ENCODE data around the gene CDK15. TPM values are rescaled to one million over a fixed set of nuclear protein-coding genes. Genes with fewer than 3 reads are reported as not detected.
A peak's percentile ranks its signal among the peaks of the same experiment; 100 is the strongest.

CDK15 gene
- total RNA-seq, 1 donor from 2014 or later: 1.8 TPM

DNA sequence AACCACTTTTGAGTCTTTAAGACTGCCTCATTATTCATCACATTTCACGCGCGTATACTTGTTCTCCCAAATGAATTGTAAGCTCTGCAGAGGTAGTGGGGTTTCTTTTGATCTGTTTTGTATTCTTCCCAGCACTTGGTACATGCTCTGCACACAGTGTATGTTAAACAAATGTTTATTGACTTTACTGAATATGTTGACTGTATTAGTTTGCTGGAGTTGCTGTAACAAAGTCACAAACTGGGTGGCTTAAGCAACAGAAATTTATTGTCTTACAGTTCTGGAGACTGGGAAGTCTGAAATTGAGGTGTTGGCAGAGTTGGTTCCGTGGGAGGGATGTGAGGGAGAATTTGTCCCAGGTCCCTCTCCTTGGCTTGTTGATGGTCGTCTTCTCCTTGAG, 65.1 kb downstream of the CDK15 start:
- Mint-ChIP-seq H3K9me3 (no peaks in the 10 kb centered on the region), H3K4me1 (ENCODE audit: unreplicated experiment) (peaks cover 24% of the 10 kb centered on the region), H3K4me3 (no peak overlapping the region), H3K27me3 (no peaks in the 10 kb centered on the region), H3K36me3 (no peaks in the 10 kb centered on the region), H3K27ac (no peak overlapping the region)
- TF ChIP-seq, protein P1, sequence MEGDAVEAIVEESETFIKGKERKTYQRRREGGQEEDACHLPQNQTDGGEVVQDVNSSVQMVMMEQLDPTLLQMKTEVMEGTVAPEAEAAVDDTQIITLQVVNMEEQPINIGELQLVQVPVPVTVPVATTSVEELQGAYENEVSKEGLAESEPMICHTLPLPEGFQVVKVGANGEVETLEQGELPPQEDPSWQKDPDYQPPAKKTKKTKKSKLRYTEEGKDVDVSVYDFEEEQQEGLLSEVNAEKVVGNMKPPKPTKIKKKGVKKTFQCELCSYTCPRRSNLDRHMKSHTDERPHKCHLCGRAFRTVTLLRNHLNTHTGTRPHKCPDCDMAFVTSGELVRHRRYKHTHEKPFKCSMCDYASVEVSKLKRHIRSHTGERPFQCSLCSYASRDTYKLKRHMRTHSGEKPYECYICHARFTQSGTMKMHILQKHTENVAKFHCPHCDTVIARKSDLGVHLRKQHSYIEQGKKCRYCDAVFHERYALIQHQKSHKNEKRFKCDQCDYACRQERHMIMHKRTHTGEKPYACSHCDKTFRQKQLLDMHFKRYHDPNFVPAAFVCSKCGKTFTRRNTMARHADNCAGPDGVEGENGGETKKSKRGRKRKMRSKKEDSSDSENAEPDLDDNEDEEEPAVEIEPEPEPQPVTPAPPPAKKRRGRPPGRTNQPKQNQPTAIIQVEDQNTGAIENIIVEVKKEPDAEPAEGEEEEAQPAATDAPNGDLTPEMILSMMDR (conservative IDR thresholded peaks at IDR 0.05): no peak
- no peak for DNase-seq (ENCODE audit: extremely low spot score, unreplicated experiment)

DNA sequence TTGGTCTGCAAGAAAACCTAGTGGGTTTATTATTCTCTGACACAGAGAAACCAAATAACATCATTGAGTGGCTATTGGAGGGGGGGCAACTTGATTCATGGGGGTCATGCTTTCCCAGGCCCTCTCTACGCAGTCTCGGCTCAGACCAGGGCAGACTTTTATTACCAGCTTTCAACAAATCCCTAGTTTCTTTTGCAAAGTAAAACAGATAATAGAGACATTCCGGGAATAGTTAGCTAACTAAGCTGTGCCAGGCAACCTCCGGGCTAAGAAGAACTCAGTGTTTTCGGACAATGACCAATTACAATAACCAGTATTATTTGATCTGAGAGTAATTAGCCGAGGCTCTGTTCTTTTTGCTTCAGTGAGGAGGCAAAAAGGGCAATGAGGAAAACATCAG, 66.3 kb downstream of the CDK15 start:
- TF ChIP-seq, protein P1 (conservative IDR thresholded peaks at IDR 0.05): no peak
- H3K4me1 Mint-ChIP-seq (ENCODE audit: unreplicated experiment): peaks cover 23% of the 10 kb centered on the region
- H3K9me3 Mint-ChIP-seq: no peaks in the 10 kb centered on the region
- no peak for DNase-seq (ENCODE audit: extremely low spot score, unreplicated experiment)
- H3K4me3 Mint-ChIP-seq: no peak overlapping the region
- no peak overlapping the region for H3K27ac Mint-ChIP-seq
- no peaks in the 10 kb centered on the region for H3K27me3 Mint-ChIP-seq
- no peaks in the 10 kb centered on the region for H3K36me3 Mint-ChIP-seq

- Mint-ChIP-seq H3K4me1 (ENCODE audit: unreplicated experiment) (peaks cover 50% of the 10 kb centered on the region), H3K4me3 (no peak overlapping the region), H3K27ac (no peak overlapping the region), H3K9me3 (no peaks in the 10 kb centered on the region), H3K27me3 (peaks cover 8% of the 10 kb centered on the region), H3K36me3 (no peaks in the 10 kb centered on the region)
- TF ChIP-seq, protein P1 (conservative IDR thresholded peaks at IDR 0.05): no peak
- no peak for DNase-seq (ENCODE audit: extremely low spot score, unreplicated experiment)
Observed at GRCh38 chr2:201879996-201880395, 73.7 kb downstream of the CDK15 start.

GRCh38 chr2:201880579-201880978, 74.2 kb downstream of the CDK15 start:
- no peak for DNase-seq (ENCODE audit: extremely low spot score, unreplicated experiment)
- Mint-ChIP-seq H3K36me3 (no peaks in the 10 kb centered on the region), H3K4me3 (peak overlapping the region; percentile 29), H3K27me3 (peaks cover 8% of the 10 kb centered on the region), H3K4me1 (ENCODE audit: unreplicated experiment) (peaks cover 50% of the 10 kb centered on the region), H3K27ac (peak overlapping the region; percentile 31), H3K9me3 (no peaks in the 10 kb centered on the region)
- TF ChIP-seq, protein P1 (conservative IDR thresholded peaks at IDR 0.05): no peak

GRCh38 chr2:201880993-201881611, 74.8 kb downstream of the CDK15 start:
- Mint-ChIP-seq H3K9me3 (no peaks in the 10 kb centered on the region), H3K4me1 (ENCODE audit: unreplicated experiment) (peaks cover 50% of the 10 kb centered on the region), H3K4me3 (peak overlapping the region; percentile 68), H3K27me3 (peaks cover 8% of the 10 kb centered on the region), H3K27ac (peak overlapping the region; percentile 40), H3K36me3 (no peaks in the 10 kb centered on the region)
- no peak for DNase-seq (ENCODE audit: extremely low spot score, unreplicated experiment)
- TF ChIP-seq, protein P1 (conservative IDR thresholded peaks at IDR 0.05): no peak
